ENCODE measurements around the gene CEP112. TPM values are rescaled to one million over a fixed set of nuclear protein-coding genes. Genes with fewer than 3 reads are reported as not detected.

Gene CEP112
- total and polyA plus RNA-seq, 2 of the 8 experiments (the other 6 are each of a cell fraction or from before 2014, with no cell fraction given): 0.62 to 3.1 TPM

DNA sequence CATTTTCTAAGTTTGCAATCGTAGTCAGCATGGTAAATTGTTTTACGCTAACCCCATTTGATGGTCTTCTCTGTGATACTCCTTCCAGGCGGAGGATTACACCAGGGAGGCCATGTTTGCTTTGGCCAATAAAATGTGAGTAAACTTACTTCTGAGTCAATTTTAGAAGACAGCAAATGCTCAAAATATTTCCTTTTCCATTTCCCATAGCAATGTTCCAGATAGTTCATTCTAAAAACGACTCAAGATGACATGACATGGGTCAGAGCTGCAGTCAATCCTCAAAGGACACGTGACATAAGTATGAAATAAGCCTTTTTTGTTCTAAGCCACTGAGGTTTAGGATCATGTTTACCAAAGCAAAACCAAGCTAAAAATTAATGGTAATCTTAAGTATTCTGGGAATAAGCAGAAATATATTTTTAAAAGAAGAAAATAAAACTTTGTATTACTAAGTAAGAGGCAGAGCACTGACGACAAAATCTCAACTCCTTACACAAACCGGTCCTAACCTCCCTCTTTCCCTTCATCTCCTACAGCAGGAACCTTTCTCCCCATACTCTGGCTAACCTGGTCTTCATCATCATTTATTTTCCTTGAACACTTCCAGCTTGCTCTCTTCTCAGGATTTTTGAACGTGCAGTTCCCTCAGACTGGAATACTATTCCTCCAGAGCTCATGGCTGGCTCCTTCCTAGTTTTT, 266.2 kb downstream of the CEP112 start:
- no peak overlapping the region for H3K4me2 ChIP-seq (ENCODE audit: insufficient read depth in 1 of 2, low read depth in 2 of 2, low read length in 2 of 2)
- no peak overlapping the region for H4K8ac ChIP-seq (ENCODE audit: extremely low read depth, insufficient read depth, low read length)
- H3K36me3 ChIP-seq (ENCODE audit: control insufficient read depth in 2 of 4, insufficient read depth in 4 of 4, low read length in 3 of 4): no peaks in the 10 kb centered on the region
- H2BK12ac ChIP-seq (ENCODE audit: low read depth, low read length): no peak overlapping the region
- H3K14ac ChIP-seq (ENCODE audit: insufficient read length): no peak overlapping the region
- DNase-seq (ENCODE audit: low read depth in 1 of 2, low spot score in 2 of 2) (no peak), FAIRE-seq (no peak)
- no peak overlapping the region for H2BK15ac ChIP-seq (ENCODE audit: low read length)
- H2AFZ ChIP-seq (ENCODE audit: low read length): no peak overlapping the region
- 90% methylated on average over 8 of the region's 8 CpGs; no CpG with 5 or more reads in 1 of the 2 experiments for WGBS, 2 experiments (ENCODE audit: extremely low coverage in 1 of 2, insufficient coverage in 1 of 2, insufficient read length in 1 of 2, insufficient replicate concordance in 2 of 2, low coverage in 1 of 2, low lambda C conversion rate in 2 of 2, missing lambda C conversion rate in 1 of 2)
- no peak overlapping the region for H3K4ac ChIP-seq (replicated peaks; ENCODE audit: insufficient read length, low read depth, low read length)
- H2BK5ac ChIP-seq (ENCODE audit: low read depth, low read length): no peak overlapping the region
- no peak overlapping the region for H3K18ac ChIP-seq (ENCODE audit: extremely low read depth, low read length)
- no peak overlapping the region for H2BK120ac ChIP-seq (replicated peaks; ENCODE audit: low read depth, low read length)
- no peak overlapping the region for H3K4me3 ChIP-seq (ENCODE audit: extremely low read depth in 1 of 4, insufficient read depth in 2 of 4, low read depth in 3 of 4, low read length in 4 of 4)
- no peaks in the 10 kb centered on the region for H3K9me3 ChIP-seq (ENCODE audit: insufficient read depth in 2 of 2, low read depth in 1 of 2, low read length in 1 of 2)
- H3K56ac ChIP-seq (replicated peaks; ENCODE audit: insufficient read length, low read depth, low read length): no peak overlapping the region
- H3K4me1 ChIP-seq (replicated peaks in 1 of 4; ENCODE audit: control insufficient read depth in 3 of 4, insufficient read depth in 4 of 4, low read length in 3 of 4): no peaks in the 10 kb centered on the region
- H4K91ac ChIP-seq (replicated peaks; ENCODE audit: insufficient read length, low read length): no peak overlapping the region
- H3K23me2 ChIP-seq (ENCODE audit: low read depth, low read length): no peaks in the 10 kb centered on the region
- ChIA-PET CTCF (ENCODE audit: partially characterized antibody) (interaction anchor here (1.1 to 1.2 kb wide), 2 partner anchors 8 to 15 kb away, joined by 3 to 4 read pairs; no protein-coding TSS in a partner anchor), POLR2A (ENCODE audit: partially characterized antibody) (no interaction called here)
- H2AK5ac ChIP-seq (ENCODE audit: low read depth, low read length): no peak overlapping the region
- H3K79me2 ChIP-seq (ENCODE audit: control insufficient read depth in 1 of 2, insufficient read depth in 2 of 2, low read length in 2 of 2): no peaks in the 10 kb centered on the region
- H3K27ac ChIP-seq (ENCODE audit: low read depth, low read length): no peak overlapping the region
- no peak overlapping the region for H4K5ac ChIP-seq (ENCODE audit: insufficient read length, low read depth, low read length)
- H2BK20ac ChIP-seq (ENCODE audit: low read length): no peak overlapping the region
- no peaks in the 10 kb centered on the region for H4K20me1 ChIP-seq (replicated peaks in 1 of 2; ENCODE audit: control insufficient read depth in 1 of 2, insufficient read depth in 2 of 2, low read length in 2 of 2)
- no peaks in the 10 kb centered on the region for H3K27me3 ChIP-seq (replicated peaks in 1 of 4; ENCODE audit: control insufficient read depth in 3 of 4, extremely low read depth in 1 of 4, insufficient read depth in 3 of 4, low read length in 3 of 4)
- H3K9ac ChIP-seq (replicated peaks in 1 of 4; ENCODE audit: extremely low read depth in 1 of 4, low read depth in 3 of 4, low read length in 3 of 4): no peak overlapping the region
- no peak overlapping the region for H3K23ac ChIP-seq (ENCODE audit: insufficient read length)
- TF ChIP-seq CTBP2 (IDR thresholded peaks at IDR 0.05; ENCODE audit: borderline replicate concordance, insufficient read depth, insufficient read length, low read length): no peak
- no peak for TF ChIP-seq TBP (IDR thresholded peaks at IDR 0.05; ENCODE audit: low read depth, low read length)
- no peaks in the 10 kb centered on the region for H3K79me1 ChIP-seq (ENCODE audit: low read depth, low read length)

All from H1 (cell line).